ENCODE results near the gene GPR65.
A peak's percentile ranks its signal among the peaks of the same experiment; 100 is the strongest.

GPR65 gene

GRCh38 chr14:87992718-87993628, 12.0 kb upstream of the GPR65 start, which contains the start of gene GALC:
TSS of gene GALC (minus strand) at chr14:87993182. CDS start at chr14:87993164, 18 bp downstream.
- in situ Hi-C loops (cut with HindIII; ENCODE audit: low pct_unique_long_range_greater_than_20kb, low sequenced_read_pairs), result no loop called here
- DNase-seq (ENCODE audit: low read depth in 1 of 2, low spot score in 1 of 2), result peak; percentile 78 to 87
- no peak for TF ChIP-seq JUND (IDR thresholded peaks at IDR 0.05; ENCODE audit: low read depth)

- DNase-seq (ENCODE audit: low read depth in 1 of 2, low spot score in 1 of 2), result no peak
- in situ Hi-C loops (cut with HindIII; ENCODE audit: low pct_unique_long_range_greater_than_20kb, low sequenced_read_pairs), result no loop called here
- no peak for TF ChIP-seq JUND (IDR thresholded peaks at IDR 0.05; ENCODE audit: low read depth)
Observed at GRCh38 chr14:87994974-87995373, 10.0 kb upstream of the GPR65 start.

GRCh38 chr14:87995500-87996290, 9.2 kb upstream of the GPR65 start:
- no peak for TF ChIP-seq JUND (IDR thresholded peaks at IDR 0.05; ENCODE audit: low read depth)
- peak in 1 of 2 experiments; percentile 74 for DNase-seq (ENCODE audit: low read depth in 1 of 2, low spot score in 1 of 2)
- in situ Hi-C loops (cut with HindIII; ENCODE audit: low pct_unique_long_range_greater_than_20kb, low sequenced_read_pairs), result no loop called here

- no peak for TF ChIP-seq JUND (IDR thresholded peaks at IDR 0.05; ENCODE audit: low read depth)
- in situ Hi-C loops (cut with HindIII; ENCODE audit: low pct_unique_long_range_greater_than_20kb, low sequenced_read_pairs), result no loop called here
- DNase-seq (ENCODE audit: low read depth in 1 of 2, low spot score in 1 of 2), result no peak
Observed at GRCh38 chr14:87996291-87996592, 8.7 kb upstream of the GPR65 start.

GRCh38 chr14:87998482-87998881, 6.5 kb upstream of the GPR65 start:
- no peak for DNase-seq (ENCODE audit: low read depth in 1 of 2, low spot score in 1 of 2)
- in situ Hi-C loops (cut with HindIII; ENCODE audit: low pct_unique_long_range_greater_than_20kb, low sequenced_read_pairs), result no loop called here
- TF ChIP-seq JUND (IDR thresholded peaks at IDR 0.05; ENCODE audit: low read depth), result no peak

- DNase-seq (ENCODE audit: low read depth in 1 of 2, low spot score in 1 of 2), result no peak
- no peak for TF ChIP-seq JUND (IDR thresholded peaks at IDR 0.05; ENCODE audit: low read depth)
- in situ Hi-C loops (cut with HindIII; ENCODE audit: low pct_unique_long_range_greater_than_20kb, low sequenced_read_pairs), result no loop called here
Observed at GRCh38 chr14:87999277-87999676, 5.7 kb upstream of the GPR65 start.

GRCh38 chr14:88002421-88003075, 2.4 kb upstream of the GPR65 start:
- TF ChIP-seq JUND (IDR thresholded peaks at IDR 0.05; ENCODE audit: low read depth), result no peak
- in situ Hi-C loops (cut with HindIII; ENCODE audit: low pct_unique_long_range_greater_than_20kb, low sequenced_read_pairs), result no loop called here
- no peak for DNase-seq (ENCODE audit: low read depth in 1 of 2, low spot score in 1 of 2)

- no peak for DNase-seq (ENCODE audit: low read depth in 1 of 2, low spot score in 1 of 2)
- TF ChIP-seq JUND (IDR thresholded peaks at IDR 0.05; ENCODE audit: low read depth), result no peak
- in situ Hi-C loops (cut with HindIII; ENCODE audit: low pct_unique_long_range_greater_than_20kb, low sequenced_read_pairs), result no loop called here
Observed at GRCh38 chr14:88003425-88003824, 1.5 kb upstream of the GPR65 start.

GRCh38 chr14:88004506-88005036, 364 bp upstream of the GPR65 start:
- no peak for DNase-seq (ENCODE audit: low read depth in 1 of 2, low spot score in 1 of 2)
- TF ChIP-seq JUND (IDR thresholded peaks at IDR 0.05; ENCODE audit: low read depth), result no peak
- in situ Hi-C loops (cut with HindIII; ENCODE audit: low pct_unique_long_range_greater_than_20kb, low sequenced_read_pairs), result no loop called here

GRCh38 chr14:88005978-88006851, 1.3 kb downstream of the GPR65 start:
- DNase-seq (ENCODE audit: low read depth in 1 of 2, low spot score in 1 of 2), result no peak
- TF ChIP-seq JUND (IDR thresholded peaks at IDR 0.05; ENCODE audit: low read depth), result no peak
- in situ Hi-C loops (cut with HindIII; ENCODE audit: low pct_unique_long_range_greater_than_20kb, low sequenced_read_pairs), result no loop called here

GRCh38 chr14:88007608-88008007, 2.7 kb downstream of the GPR65 start:
- in situ Hi-C loops (cut with HindIII; ENCODE audit: low pct_unique_long_range_greater_than_20kb, low sequenced_read_pairs), result no loop called here
- no peak for TF ChIP-seq JUND (IDR thresholded peaks at IDR 0.05; ENCODE audit: low read depth)
- DNase-seq (ENCODE audit: low read depth in 1 of 2, low spot score in 1 of 2), result no peak
